ENCODE measurements around the gene FAM47E. TPM values are rescaled to one million over a fixed set of nuclear protein-coding genes. Genes with fewer than 3 reads are reported as not detected.

Gene FAM47E
- total RNA-seq, 1 experiment from 2014 or later: 2.0 TPM

DNA sequence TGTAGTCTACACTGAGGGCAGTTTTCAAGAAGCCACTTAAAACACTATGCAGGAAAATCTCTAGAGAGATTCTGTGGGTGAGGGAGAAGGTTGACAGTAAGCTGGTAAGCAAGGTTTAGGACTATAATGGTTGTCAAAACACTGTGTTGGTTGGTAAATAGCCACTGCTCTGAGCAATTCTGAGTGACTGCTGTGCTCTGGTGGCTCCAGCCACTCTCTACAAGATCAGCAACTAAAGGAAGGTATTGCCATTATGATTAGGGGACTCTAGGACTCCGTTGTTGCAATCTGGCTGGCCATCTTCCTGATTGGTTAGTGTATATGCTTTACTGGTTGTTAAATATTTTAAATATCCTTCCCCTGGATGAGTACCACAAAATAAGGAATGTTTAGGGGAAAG, 5.5 kb upstream of the FAM47E start:
- TF ChIP-seq, protein P1, sequence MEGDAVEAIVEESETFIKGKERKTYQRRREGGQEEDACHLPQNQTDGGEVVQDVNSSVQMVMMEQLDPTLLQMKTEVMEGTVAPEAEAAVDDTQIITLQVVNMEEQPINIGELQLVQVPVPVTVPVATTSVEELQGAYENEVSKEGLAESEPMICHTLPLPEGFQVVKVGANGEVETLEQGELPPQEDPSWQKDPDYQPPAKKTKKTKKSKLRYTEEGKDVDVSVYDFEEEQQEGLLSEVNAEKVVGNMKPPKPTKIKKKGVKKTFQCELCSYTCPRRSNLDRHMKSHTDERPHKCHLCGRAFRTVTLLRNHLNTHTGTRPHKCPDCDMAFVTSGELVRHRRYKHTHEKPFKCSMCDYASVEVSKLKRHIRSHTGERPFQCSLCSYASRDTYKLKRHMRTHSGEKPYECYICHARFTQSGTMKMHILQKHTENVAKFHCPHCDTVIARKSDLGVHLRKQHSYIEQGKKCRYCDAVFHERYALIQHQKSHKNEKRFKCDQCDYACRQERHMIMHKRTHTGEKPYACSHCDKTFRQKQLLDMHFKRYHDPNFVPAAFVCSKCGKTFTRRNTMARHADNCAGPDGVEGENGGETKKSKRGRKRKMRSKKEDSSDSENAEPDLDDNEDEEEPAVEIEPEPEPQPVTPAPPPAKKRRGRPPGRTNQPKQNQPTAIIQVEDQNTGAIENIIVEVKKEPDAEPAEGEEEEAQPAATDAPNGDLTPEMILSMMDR (conservative IDR thresholded peaks at IDR 0.05): no peak

More for the DNA sequence above, 5.5 kb upstream of the FAM47E start:
- Histone ChIP-seq H2BK15ac (ENCODE audit: low read depth, low read length) (no peak overlapping the region), H2BK12ac (ENCODE audit: insufficient read length, low read depth, low read length) (no peak overlapping the region), H3K4me2 (ENCODE audit: insufficient read depth, insufficient read length, low read length) (no peak overlapping the region), H2BK5ac (ENCODE audit: insufficient read length, low read length) (no peak overlapping the region), H2AK5ac (ENCODE audit: insufficient read length, low read length) (no peak overlapping the region), H3K56ac (ENCODE audit: insufficient read length, low read depth, low read length) (no peak overlapping the region), H3K23ac (ENCODE audit: insufficient read length, low read depth, low read length) (no peak overlapping the region), H3K14ac (ENCODE audit: insufficient read depth, low read length) (no peak overlapping the region), H3K9me3 (ENCODE audit: control insufficient read depth, low read depth, low read length) (no peaks in the 10 kb centered on the region), H4K91ac (ENCODE audit: insufficient read length, low read depth, low read length) (no peak overlapping the region), H3K4me1 (ENCODE audit: insufficient read depth, low read length) (no peaks in the 10 kb centered on the region), H2AFZ (ENCODE audit: low read length) (no peak overlapping the region), H3K9ac (ENCODE audit: extremely low read depth, insufficient read length, low read length) (no peak overlapping the region), H3T11ph (ENCODE audit: low read length) (no peak overlapping the region), H3K23me2 (ENCODE audit: insufficient read length, low read depth, low read length, poor library complexity, severe bottlenecking) (peaks cover 2% of the 10 kb centered on the region), H3K79me2 (ENCODE audit: insufficient read depth, low read length) (no peaks in the 10 kb centered on the region), H3K79me1 (ENCODE audit: insufficient read depth, low read depth, low read length, poor library complexity, severe bottlenecking) (no peaks in the 10 kb centered on the region), H3K27ac (ENCODE audit: insufficient read length, low read depth, low read length) (no peak overlapping the region), H3K18ac (ENCODE audit: insufficient read length, low read depth, low read length) (no peak overlapping the region), H4K20me1 (ENCODE audit: control insufficient read depth, insufficient read depth, insufficient read length) (no peaks in the 10 kb centered on the region), H3K4ac (ENCODE audit: low read depth, low read length) (no peak overlapping the region), H2BK120ac (ENCODE audit: low read depth, low read length, poor library complexity, severe bottlenecking) (no peak overlapping the region), H2BK20ac (ENCODE audit: low read depth, low read length, poor library complexity, severe bottlenecking) (no peak overlapping the region), H4K5ac (ENCODE audit: insufficient read length, low read depth, low read length) (no peak overlapping the region), H3K27me3 (ENCODE audit: insufficient read depth, low read length) (no peaks in the 10 kb centered on the region), H4K8ac (replicated peaks; ENCODE audit: insufficient read length, low read depth, low read length) (no peak overlapping the region)
- WGBS (ENCODE audit: extremely low coverage, insufficient read length, low lambda C conversion rate): no CpG with 5 or more reads among the region's 1 CpG
- Mint-ChIP-seq H3K9me3 (peaks cover under 1 to 3% of the 10 kb centered on the region in 2 experiments; a peak in 2 of 5 replicates), H3K4me3 (no peak overlapping the region), H3K4me1 (peaks cover 9 to 10% of the 10 kb centered on the region in 2 experiments), H3K27ac (no peak overlapping the region), H3K27me3 (ENCODE audit: low read depth) (peaks cover 35% of the 10 kb centered on the region), H3K36me3 (ENCODE audit: insufficient read depth in 1 of 3, low read depth in 3 of 3) (no peaks in the 10 kb centered on the region)
- no peak for DNase-seq

Measured in H9 (cell line).